Activated CD4-positive, alpha-beta T cell treated with anti-CD3 and anti-CD28 coated beads, Interleukin-2, amount 50 U/mL, for 16 hours (primary cell): ENCODE results near the gene HNRNPA1.
"Not testable (repeated sequence)": the region's sequence is repeated elsewhere in the genome, so short reads cannot be mapped to it uniquely, and the experiment has no call there.

Source experiments
- DNase-seq: peaks from one replicate; pipeline ENCODE4 v3.0.0-alpha.2; 2020

Gene HNRNPA1

GRCh38 chr12:54300225-54300731 lies 19.8 kb downstream of the HNRNPA1 start:
- DNase-seq = no peak

GRCh38 chr12:54300732-54301427 lies 20.4 kb downstream of the HNRNPA1 start, which contains the start of gene NFE2:
NFE2 (minus strand) TSS chr12:54301015; CDS start chr12:54295248, 5,767 bp downstream.
- DNase-seq = no peak

GRCh38 chr12:54301428-54302048 lies 21.0 kb downstream of the HNRNPA1 start:
- no peak for DNase-seq

GRCh38 chr12:54303640-54304039 lies 23.1 kb downstream of the HNRNPA1 start:
- DNase-seq = no peak

- no peak for DNase-seq
Observed at GRCh38 chr12:54304187-54304810, 23.8 kb downstream of the HNRNPA1 start.

GRCh38 chr12:54306925-54307741 lies 26.6 kb downstream of the HNRNPA1 start:
- DNase-seq = no peak

- DNase-seq = no peak
Observed at GRCh38 chr12:54311051-54311450, 30.5 kb downstream of the HNRNPA1 start.

- not testable (repeated sequence) for DNase-seq
Observed at GRCh38 chr12:54312309-54312708, 31.8 kb downstream of the HNRNPA1 start.

- DNase-seq = no peak
Observed at GRCh38 chr12:54321363-54321762, 40.8 kb downstream of the HNRNPA1 start.

- DNase-seq = peak; percentile 99
Observed at GRCh38 chr12:54324617-54325441, 44.3 kb downstream of the HNRNPA1 start, which contains the start of gene COPZ1. COPZ1 (plus strand) TSS chr12:54325131; CDS start chr12:54325164, 33 bp downstream.

- DNase-seq = not testable (repeated sequence)
Observed at GRCh38 chr12:54325442-54326109, 45.0 kb downstream of the HNRNPA1 start.

GRCh38 chr12:54328595-54329337 lies 48.2 kb downstream of the HNRNPA1 start:
- no peak for DNase-seq

GRCh38 chr12:54329759-54330158 lies 49.2 kb downstream of the HNRNPA1 start:
- DNase-seq = no peak

GRCh38 chr12:54330442-54330841 lies 49.9 kb downstream of the HNRNPA1 start:
- DNase-seq = no peak

GRCh38 chr12:54331461-54331860 lies 50.9 kb downstream of the HNRNPA1 start:
- DNase-seq = no peak

GRCh38 chr12:54333420-54334034 lies 53.0 kb downstream of the HNRNPA1 start:
- no peak for DNase-seq
